Measurements from ENCODE around the gene GPC3. TPM values are rescaled to one million over a fixed set of nuclear protein-coding genes. Genes with fewer than 3 reads are reported as not detected.

The GPC3 gene
- total and polyA plus RNA-seq, 2 donors (not counting 3 experiments of a cell fraction or from before 2014, with no cell fraction given) = not detected

GRCh38 chrX:133786382-133786781 is 199.0 kb downstream of the GPC3 start:
- Histone ChIP-seq H3K9ac (replicated peaks; ENCODE audit: extremely low read depth, insufficient read depth, low read length) (no peak overlapping the region), H3K9me1 (replicated peaks; ENCODE audit: control insufficient read depth, extremely low read depth, insufficient read depth, low read length) (no peaks in the 10 kb centered on the region), H3K27ac (ENCODE audit: insufficient read depth, low read depth, low read length) (no peak overlapping the region), H3K4me1 (ENCODE audit: control insufficient read depth, extremely low read depth, insufficient read depth, low read length) (no peaks in the 10 kb centered on the region), H3K4me3 (replicated peaks in 1 of 3; ENCODE audit: insufficient read depth in 1 of 3, low read depth in 1 of 3, low read length in 3 of 3) (no peak overlapping the region), H3K27me3 (ENCODE audit: control insufficient read depth in 2 of 2, insufficient read depth in 2 of 2, low read length in 2 of 2) (no peaks in the 10 kb centered on the region), H3K36me3 (ENCODE audit: control insufficient read depth in 2 of 2, extremely low read depth in 1 of 2, insufficient read depth in 2 of 2, low read length in 2 of 2) (no peaks in the 10 kb centered on the region), H3K79me2 (ENCODE audit: control insufficient read depth, insufficient read depth, low read length) (no peaks in the 10 kb centered on the region), H4K20me1 (replicated peaks; ENCODE audit: control insufficient read depth, extremely low read depth, insufficient read depth, low read length) (no peaks in the 10 kb centered on the region), H3K4me2 (ENCODE audit: insufficient read depth, low read length) (no peak overlapping the region), H3K9me3 (replicated peaks; ENCODE audit: control insufficient read depth, insufficient read depth, low read length) (no peaks in the 10 kb centered on the region), H2AFZ (ENCODE audit: low read depth, low read length) (no peak overlapping the region)
- CTCF ChIA-PET = no interaction called here
- BruUV-seq (replicated peaks) = no TSS peak
- dilution Hi-C loops (cut with MboI; ENCODE audit: extremely low pct_ligation_motif_present, low sequenced_read_pairs) = no loop called here
- POLR2A ChIA-PET = no interaction called here
- DNase-seq (ENCODE audit: low read depth, low spot score) (no peak), FAIRE-seq (no peak)
- intact Hi-C loops (cut with micrococcal nuclease) = no loop called here
- TF ChIP-seq GATA2 (IDR thresholded peaks at IDR 0.05; ENCODE audit: insufficient read depth, insufficient read length, low read depth, low read length) (no peak), EZH2 (IDR thresholded peaks at IDR 0.05; ENCODE audit: borderline replicate concordance, low read depth, low read length, severe bottlenecking) (no peak), POLR2A (IDR thresholded peaks at IDR 0.05; ENCODE audit: low read depth, low read length) (no peak), MAX (IDR thresholded peaks at IDR 0.05; ENCODE audit: insufficient read depth, insufficient read length) (no peak), POLR2AphosphoS5 (IDR thresholded peaks at IDR 0.05; ENCODE audit: insufficient read depth, low read depth, low read length) (no peak), JUN (IDR thresholded peaks at IDR 0.05; ENCODE audit: borderline replicate concordance, insufficient read depth, insufficient read length, low read depth) (no peak), MYC (IDR thresholded peaks at IDR 0.05; ENCODE audit: low read depth, low read length) (no peak), FOS (IDR thresholded peaks at IDR 0.05; ENCODE audit: borderline replicate concordance, insufficient read depth, low read length) (no peak)
- TF ChIP-seq, protein P1, sequence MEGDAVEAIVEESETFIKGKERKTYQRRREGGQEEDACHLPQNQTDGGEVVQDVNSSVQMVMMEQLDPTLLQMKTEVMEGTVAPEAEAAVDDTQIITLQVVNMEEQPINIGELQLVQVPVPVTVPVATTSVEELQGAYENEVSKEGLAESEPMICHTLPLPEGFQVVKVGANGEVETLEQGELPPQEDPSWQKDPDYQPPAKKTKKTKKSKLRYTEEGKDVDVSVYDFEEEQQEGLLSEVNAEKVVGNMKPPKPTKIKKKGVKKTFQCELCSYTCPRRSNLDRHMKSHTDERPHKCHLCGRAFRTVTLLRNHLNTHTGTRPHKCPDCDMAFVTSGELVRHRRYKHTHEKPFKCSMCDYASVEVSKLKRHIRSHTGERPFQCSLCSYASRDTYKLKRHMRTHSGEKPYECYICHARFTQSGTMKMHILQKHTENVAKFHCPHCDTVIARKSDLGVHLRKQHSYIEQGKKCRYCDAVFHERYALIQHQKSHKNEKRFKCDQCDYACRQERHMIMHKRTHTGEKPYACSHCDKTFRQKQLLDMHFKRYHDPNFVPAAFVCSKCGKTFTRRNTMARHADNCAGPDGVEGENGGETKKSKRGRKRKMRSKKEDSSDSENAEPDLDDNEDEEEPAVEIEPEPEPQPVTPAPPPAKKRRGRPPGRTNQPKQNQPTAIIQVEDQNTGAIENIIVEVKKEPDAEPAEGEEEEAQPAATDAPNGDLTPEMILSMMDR (IDR thresholded peaks at IDR 0.05; ENCODE audit: extremely low read depth in 1 of 2, insufficient read depth in 1 of 2, low read depth in 1 of 2, low read length in 2 of 2) = no peak
